HG03175 (cell line): ENCODE measurements around the gene TBC1D22A.

Experiments used
- ATAC-seq: cut with Tn5 transposase; IDR thresholded peaks from one replicate; pipeline ENCODE4 v1.9.1; 2021; ENCODE audit warnings: mild to moderate bottlenecking, moderate library complexity; ENCODE audit not compliant: unreplicated experiment

The TBC1D22A gene

GRCh38 chr22:47210112-47210657, 447.7 kb downstream of the TBC1D22A start:
- no peak for ATAC-seq

- ATAC-seq: no peak
Measured at GRCh38 chr22:47210686-47211085, 448.2 kb downstream of the TBC1D22A start.

GRCh38 chr22:47213571-47214230, 451.3 kb downstream of the TBC1D22A start:
- no peak for ATAC-seq

GRCh38 chr22:47215851-47216250, 453.4 kb downstream of the TBC1D22A start:
- no peak for ATAC-seq

- ATAC-seq: no peak
Measured at GRCh38 chr22:47218671-47219070, 456.2 kb downstream of the TBC1D22A start.

- ATAC-seq: no peak
Measured at GRCh38 chr22:47219789-47220188, 457.3 kb downstream of the TBC1D22A start.

GRCh38 chr22:47220752-47221151, 458.3 kb downstream of the TBC1D22A start:
- ATAC-seq: no peak

GRCh38 chr22:47221840-47222615, 459.6 kb downstream of the TBC1D22A start:
- no peak for ATAC-seq
